Measurements from ENCODE around the gene NOC2L.

NOC2L gene

DNA sequence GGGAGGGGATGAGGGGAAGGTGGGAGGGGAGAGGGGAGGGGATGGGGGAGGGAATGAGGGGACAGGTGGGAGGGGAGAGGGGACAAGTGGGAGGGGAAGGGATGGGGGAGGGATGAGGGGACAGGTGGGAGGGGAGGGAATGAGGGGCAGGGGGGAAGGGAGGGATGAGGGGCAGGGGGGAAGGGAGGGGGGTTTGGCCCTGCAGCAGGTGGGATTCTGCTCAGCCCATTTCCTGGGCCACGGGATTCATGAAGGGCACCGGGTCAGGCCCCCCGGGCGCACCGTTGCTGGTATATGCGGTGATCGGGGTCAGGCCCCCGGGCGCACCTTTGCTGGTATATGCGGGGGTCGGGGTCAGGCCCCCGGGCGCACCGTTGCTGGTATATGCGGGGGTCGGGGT, 50.4 kb downstream of the NOC2L start:
- no peak for TF ChIP-seq ZC3H10 (CRISPR knock-in tag; IDR thresholded peaks at IDR 0.05)
- TF ChIP-seq ZFP3 (CRISPR knock-in tag; IDR thresholded peaks at IDR 0.05) = no peak
- TF ChIP-seq, protein P1, sequence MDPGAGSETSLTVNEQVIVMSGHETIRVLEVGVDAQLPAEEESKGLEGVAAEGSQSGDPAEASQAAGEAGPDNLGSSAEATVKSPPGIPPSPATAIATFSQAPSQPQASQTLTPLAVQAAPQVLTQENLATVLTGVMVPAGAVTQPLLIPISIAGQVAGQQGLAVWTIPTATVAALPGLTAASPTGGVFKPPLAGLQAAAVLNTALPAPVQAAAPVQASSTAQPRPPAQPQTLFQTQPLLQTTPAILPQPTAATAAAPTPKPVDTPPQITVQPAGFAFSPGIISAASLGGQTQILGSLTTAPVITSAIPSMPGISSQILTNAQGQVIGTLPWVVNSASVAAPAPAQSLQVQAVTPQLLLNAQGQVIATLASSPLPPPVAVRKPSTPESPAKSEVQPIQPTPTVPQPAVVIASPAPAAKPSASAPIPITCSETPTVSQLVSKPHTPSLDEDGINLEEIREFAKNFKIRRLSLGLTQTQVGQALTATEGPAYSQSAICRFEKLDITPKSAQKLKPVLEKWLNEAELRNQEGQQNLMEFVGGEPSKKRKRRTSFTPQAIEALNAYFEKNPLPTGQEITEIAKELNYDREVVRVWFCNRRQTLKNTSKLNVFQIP (CRISPR knock-in tag; IDR thresholded peaks at IDR 0.05; ENCODE audit: borderline replicate concordance, low read depth) = no peak
- no peak for TF ChIP-seq ZFP30 (CRISPR knock-in tag; IDR thresholded peaks at IDR 0.05)
- TF ChIP-seq BACH2 (CRISPR knock-in tag; IDR thresholded peaks at IDR 0.05; ENCODE audit: borderline replicate concordance) = no peak
- no peak for TF ChIP-seq ESRRG (CRISPR knock-in tag; IDR thresholded peaks at IDR 0.05)
- no peak for TF ChIP-seq SNAI2 (CRISPR knock-in tag; IDR thresholded peaks at IDR 0.05)
- no peak for TF ChIP-seq ZNF565 (CRISPR knock-in tag; conservative IDR thresholded peaks at IDR 0.05; ENCODE audit: low read depth)
- TF ChIP-seq, protein P2, sequence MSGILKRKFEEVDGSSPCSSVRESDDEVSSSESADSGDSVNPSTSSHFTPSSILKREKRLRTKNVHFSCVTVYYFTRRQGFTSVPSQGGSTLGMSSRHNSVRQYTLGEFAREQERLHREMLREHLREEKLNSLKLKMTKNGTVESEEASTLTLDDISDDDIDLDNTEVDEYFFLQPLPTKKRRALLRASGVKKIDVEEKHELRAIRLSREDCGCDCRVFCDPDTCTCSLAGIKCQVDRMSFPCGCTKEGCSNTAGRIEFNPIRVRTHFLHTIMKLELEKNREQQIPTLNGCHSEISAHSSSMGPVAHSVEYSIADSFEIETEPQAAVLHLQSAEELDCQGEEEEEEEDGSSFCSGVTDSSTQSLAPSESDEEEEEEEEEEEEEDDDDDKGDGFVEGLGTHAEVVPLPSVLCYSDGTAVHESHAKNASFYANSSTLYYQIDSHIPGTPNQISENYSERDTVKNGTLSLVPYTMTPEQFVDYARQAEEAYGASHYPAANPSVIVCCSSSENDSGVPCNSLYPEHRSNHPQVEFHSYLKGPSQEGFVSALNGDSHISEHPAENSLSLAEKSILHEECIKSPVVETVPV (CRISPR knock-in tag; IDR thresholded peaks at IDR 0.05) = no peak
- no peak for TF ChIP-seq RARB (CRISPR knock-in tag; IDR thresholded peaks at IDR 0.05)
- TF ChIP-seq CSDC2 (CRISPR knock-in tag; IDR thresholded peaks at IDR 0.05) = no peak
- TF ChIP-seq ARNTL (CRISPR knock-in tag; IDR thresholded peaks at IDR 0.05; ENCODE audit: borderline replicate concordance, low read depth) = no peak
- no peak for TF ChIP-seq ZNF70 (CRISPR knock-in tag; IDR thresholded peaks at IDR 0.05)
- TF ChIP-seq TOX (CRISPR knock-in tag; IDR thresholded peaks at IDR 0.05; ENCODE audit: borderline replicate concordance) = no peak
- no peak for TF ChIP-seq TCF4 (CRISPR knock-in tag; IDR thresholded peaks at IDR 0.05; ENCODE audit: borderline replicate concordance)
- no peak for ATAC-seq

GRCh38 chr1:907611-908451, 51.2 kb downstream of the NOC2L start:
- ATAC-seq = no peak

DNA sequence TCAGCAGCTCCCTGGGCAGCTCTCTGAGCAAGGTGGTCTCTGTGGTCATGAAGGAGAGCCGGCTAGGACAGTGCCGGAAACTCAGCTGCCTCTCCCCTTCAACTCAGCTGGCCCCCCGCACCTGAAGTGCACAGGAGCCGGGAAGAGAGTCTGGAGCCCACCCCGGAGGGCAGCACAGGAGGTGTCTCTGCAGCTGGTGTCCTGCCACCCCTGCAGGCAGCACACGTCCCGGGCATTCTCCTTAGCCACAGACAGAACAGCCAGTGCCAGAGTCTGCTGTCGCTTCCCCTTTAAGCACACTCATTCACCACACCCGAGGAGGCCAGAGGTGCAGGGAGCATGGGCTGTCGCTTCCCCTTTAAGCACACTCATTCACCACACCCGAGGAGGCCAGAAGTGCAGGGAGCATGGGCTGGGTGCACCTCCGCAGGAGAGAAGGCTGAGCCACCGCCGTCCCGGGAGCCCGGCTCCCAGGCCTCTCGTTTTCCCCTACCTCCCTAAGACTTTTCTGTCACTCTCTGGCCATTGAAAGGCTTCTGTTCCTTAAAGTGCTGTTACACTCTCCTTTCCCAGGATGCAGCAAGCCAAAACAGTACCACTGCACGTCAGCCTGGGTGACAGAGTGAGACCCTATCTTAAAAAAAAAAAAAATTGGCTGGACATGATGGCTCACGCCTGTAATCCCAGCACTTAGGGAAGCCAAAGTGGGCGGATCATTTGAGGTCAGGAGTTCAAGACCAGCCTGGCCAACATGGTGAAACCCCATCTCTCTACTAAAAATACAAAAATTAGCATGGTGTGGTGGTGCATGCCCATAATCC, 52.2 kb downstream of the NOC2L start:
- no peak; the same call in 2 of the 3 replicates for ATAC-seq
- TF ChIP-seq TCF4 (CRISPR knock-in tag; IDR thresholded peaks at IDR 0.05; ENCODE audit: borderline replicate concordance) (no peak), ARNTL (CRISPR knock-in tag; IDR thresholded peaks at IDR 0.05; ENCODE audit: borderline replicate concordance, low read depth) (no peak), ZC3H10 (CRISPR knock-in tag; IDR thresholded peaks at IDR 0.05) (no peak), TOX (CRISPR knock-in tag; IDR thresholded peaks at IDR 0.05; ENCODE audit: borderline replicate concordance) (no peak), ZNF70 (CRISPR knock-in tag; IDR thresholded peaks at IDR 0.05) (no peak), PPARA (CRISPR knock-in tag; IDR thresholded peaks at IDR 0.05; ENCODE audit: borderline replicate concordance) (no peak)
- TF ChIP-seq, protein P3, sequence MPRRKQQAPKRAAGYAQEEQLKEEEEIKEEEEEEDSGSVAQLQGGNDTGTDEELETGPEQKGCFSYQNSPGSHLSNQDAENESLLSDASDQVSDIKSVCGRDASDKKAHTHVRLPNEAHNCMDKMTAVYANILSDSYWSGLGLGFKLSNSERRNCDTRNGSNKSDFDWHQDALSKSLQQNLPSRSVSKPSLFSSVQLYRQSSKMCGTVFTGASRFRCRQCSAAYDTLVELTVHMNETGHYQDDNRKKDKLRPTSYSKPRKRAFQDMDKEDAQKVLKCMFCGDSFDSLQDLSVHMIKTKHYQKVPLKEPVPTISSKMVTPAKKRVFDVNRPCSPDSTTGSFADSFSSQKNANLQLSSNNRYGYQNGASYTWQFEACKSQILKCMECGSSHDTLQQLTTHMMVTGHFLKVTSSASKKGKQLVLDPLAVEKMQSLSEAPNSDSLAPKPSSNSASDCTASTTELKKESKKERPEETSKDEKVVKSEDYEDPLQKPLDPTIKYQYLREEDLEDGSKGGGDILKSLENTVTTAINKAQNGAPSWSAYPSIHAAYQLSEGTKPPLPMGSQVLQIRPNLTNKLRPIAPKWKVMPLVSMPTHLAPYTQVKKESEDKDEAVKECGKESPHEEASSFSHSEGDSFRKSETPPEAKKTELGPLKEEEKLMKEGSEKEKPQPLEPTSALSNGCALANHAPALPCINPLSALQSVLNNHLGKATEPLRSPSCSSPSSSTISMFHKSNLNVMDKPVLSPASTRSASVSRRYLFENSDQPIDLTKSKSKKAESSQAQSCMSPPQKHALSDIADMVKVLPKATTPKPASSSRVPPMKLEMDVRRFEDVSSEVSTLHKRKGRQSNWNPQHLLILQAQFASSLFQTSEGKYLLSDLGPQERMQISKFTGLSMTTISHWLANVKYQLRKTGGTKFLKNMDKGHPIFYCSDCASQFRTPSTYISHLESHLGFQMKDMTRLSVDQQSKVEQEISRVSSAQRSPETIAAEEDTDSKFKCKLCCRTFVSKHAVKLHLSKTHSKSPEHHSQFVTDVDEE (CRISPR knock-in tag; IDR thresholded peaks at IDR 0.05) = no peak
- TF ChIP-seq, protein P2 (CRISPR knock-in tag; IDR thresholded peaks at IDR 0.05) = no peak
- TF ChIP-seq, protein P1 (CRISPR knock-in tag; IDR thresholded peaks at IDR 0.05; ENCODE audit: borderline replicate concordance, low read depth) = no peak

More at GRCh38 chr1:907611-908451, 51.2 kb downstream of the NOC2L start:
- TF ChIP-seq, protein P1 (CRISPR knock-in tag; IDR thresholded peaks at IDR 0.05; ENCODE audit: borderline replicate concordance, low read depth) = no peak
- TF ChIP-seq ARNTL (CRISPR knock-in tag; IDR thresholded peaks at IDR 0.05; ENCODE audit: borderline replicate concordance, low read depth) (no peak), TOX (CRISPR knock-in tag; IDR thresholded peaks at IDR 0.05; ENCODE audit: borderline replicate concordance) (no peak), OSR1 (CRISPR knock-in tag; IDR thresholded peaks at IDR 0.05) (no peak), BACH2 (CRISPR knock-in tag; IDR thresholded peaks at IDR 0.05; ENCODE audit: borderline replicate concordance) (no peak), ISL1 (CRISPR knock-in tag; IDR thresholded peaks at IDR 0.05) (no peak), CSDC2 (CRISPR knock-in tag; IDR thresholded peaks at IDR 0.05) (no peak), ZFP30 (CRISPR knock-in tag; IDR thresholded peaks at IDR 0.05) (no peak), SNAI2 (CRISPR knock-in tag; IDR thresholded peaks at IDR 0.05) (no peak), ESRRG (CRISPR knock-in tag; IDR thresholded peaks at IDR 0.05) (no peak), GLIS3 (CRISPR knock-in tag; IDR thresholded peaks at IDR 0.05) (no peak), RARB (CRISPR knock-in tag; IDR thresholded peaks at IDR 0.05) (no peak)
- TF ChIP-seq, protein P2 (CRISPR knock-in tag; IDR thresholded peaks at IDR 0.05) = no peak

Measured in SK-N-SH treated with all-trans-retinoic acid at 6 μM for 48 hours (cell line).